ENCODE results near the gene WWTR1. TPM values are rescaled to one million over a fixed set of nuclear protein-coding genes. Genes with fewer than 3 reads are reported as not detected.

WWTR1 gene
- total RNA-seq, 1 donor from 2014 or later: 282 TPM

DNA sequence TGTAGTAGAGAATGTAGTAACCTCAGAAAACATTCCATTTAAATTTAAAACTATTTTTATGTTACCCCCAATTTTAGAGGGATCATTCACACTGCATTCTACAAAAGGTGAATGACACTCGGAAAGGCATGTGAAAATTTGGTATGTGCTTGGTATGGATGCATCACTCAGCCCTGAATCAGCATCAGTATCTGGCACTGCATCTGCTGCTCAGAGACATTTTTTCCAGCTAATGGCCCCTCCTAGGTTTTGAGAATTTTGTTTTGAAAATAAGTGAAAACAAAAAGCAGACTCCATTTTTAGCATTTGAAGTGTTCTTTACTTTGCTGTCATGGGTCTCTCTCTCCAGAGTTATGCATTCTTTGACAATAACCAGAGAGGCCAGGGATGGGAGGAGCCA lies 15.6 kb upstream of the WWTR1 start:
- H3K36me3 ChIP-seq: no peaks in the 10 kb centered on the region
- no peak overlapping the region for H3K4me3 ChIP-seq
- no peaks in the 10 kb centered on the region for H3K4me1 ChIP-seq
- intact Hi-C loops (cut with DNase I): no loop called here
- no peaks in the 10 kb centered on the region for H3K9me3 ChIP-seq
- H3K27ac ChIP-seq: no peak overlapping the region
- H3K27me3 ChIP-seq: no peaks in the 10 kb centered on the region
- DNase-seq (ENCODE audit: low spot score in 2 of 2): no peak
- TF ChIP-seq, protein P1, sequence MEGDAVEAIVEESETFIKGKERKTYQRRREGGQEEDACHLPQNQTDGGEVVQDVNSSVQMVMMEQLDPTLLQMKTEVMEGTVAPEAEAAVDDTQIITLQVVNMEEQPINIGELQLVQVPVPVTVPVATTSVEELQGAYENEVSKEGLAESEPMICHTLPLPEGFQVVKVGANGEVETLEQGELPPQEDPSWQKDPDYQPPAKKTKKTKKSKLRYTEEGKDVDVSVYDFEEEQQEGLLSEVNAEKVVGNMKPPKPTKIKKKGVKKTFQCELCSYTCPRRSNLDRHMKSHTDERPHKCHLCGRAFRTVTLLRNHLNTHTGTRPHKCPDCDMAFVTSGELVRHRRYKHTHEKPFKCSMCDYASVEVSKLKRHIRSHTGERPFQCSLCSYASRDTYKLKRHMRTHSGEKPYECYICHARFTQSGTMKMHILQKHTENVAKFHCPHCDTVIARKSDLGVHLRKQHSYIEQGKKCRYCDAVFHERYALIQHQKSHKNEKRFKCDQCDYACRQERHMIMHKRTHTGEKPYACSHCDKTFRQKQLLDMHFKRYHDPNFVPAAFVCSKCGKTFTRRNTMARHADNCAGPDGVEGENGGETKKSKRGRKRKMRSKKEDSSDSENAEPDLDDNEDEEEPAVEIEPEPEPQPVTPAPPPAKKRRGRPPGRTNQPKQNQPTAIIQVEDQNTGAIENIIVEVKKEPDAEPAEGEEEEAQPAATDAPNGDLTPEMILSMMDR (IDR thresholded peaks at IDR 0.05): no peak

DNA sequence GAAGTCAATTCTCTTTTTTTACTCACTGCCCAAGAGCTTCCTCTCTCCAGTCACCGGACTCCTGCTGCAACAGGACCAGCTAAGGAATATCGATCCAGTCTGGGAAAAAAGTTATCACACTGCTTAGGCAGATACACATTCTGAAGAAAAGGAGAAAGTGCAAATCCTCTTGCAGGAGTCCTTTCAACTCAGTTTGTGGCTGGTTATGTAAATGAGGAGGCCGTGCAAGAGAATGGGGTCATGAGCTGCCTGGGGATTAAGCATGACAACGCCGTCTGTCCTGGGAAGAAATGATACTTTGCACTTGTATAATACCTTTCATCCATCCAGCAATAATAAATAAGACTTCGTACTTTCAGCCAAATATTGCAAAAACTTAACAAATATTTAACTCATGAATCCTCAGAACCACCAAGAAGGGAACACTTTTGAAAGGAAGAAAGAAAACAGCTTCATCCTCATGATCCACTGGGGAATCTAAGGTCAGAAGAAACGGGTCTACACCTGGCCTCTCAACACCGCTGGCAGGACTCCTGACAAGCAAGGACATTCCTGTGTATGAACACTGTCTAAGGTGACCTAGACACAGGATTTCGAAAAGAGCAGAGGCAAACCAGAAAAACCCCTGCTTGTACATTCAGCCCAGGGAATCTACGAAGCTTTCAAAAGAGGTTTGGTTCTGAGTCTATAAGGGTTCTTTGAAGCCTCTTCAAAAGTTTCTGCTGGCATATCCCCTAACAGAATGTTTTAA lies 13.1 kb upstream of the WWTR1 start:
- intact Hi-C loops (cut with DNase I): no loop called here
- DNase-seq (ENCODE audit: low spot score in 2 of 2): no peak
- H3K4me3 ChIP-seq: no peak overlapping the region
- H3K36me3 ChIP-seq: no peaks in the 10 kb centered on the region
- no peaks in the 10 kb centered on the region for H3K9me3 ChIP-seq
- H3K27ac ChIP-seq: no peak overlapping the region
- TF ChIP-seq, protein P1 (IDR thresholded peaks at IDR 0.05): no peak
- H3K4me1 ChIP-seq: no peaks in the 10 kb centered on the region
- H3K27me3 ChIP-seq: no peaks in the 10 kb centered on the region

DNA sequence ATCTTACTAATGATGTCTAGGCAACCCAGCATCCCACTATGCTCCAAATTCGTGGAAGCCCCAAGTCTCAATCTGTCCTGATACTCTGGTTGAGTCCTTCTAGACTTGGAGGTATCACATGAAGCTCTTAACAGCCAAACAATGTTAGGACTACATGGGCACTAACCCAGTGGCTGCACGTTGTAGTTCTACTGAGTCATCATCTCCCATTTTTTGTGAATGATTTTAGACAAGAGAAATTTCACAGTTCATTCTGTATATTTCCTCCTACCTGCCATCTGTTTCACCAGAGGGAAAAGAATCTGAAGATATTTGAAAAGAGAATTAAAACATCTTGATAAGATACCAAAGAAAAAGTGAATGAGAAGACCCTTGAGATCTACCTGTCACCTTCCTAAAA lies 9.8 kb upstream of the WWTR1 start:
- no peaks in the 10 kb centered on the region for H3K27me3 ChIP-seq
- no peaks in the 10 kb centered on the region for H3K9me3 ChIP-seq
- H3K4me3 ChIP-seq: no peak overlapping the region
- no peaks in the 10 kb centered on the region for H3K36me3 ChIP-seq
- DNase-seq (ENCODE audit: low spot score in 2 of 2): no peak
- H3K4me1 ChIP-seq: no peaks in the 10 kb centered on the region
- no peak overlapping the region for H3K27ac ChIP-seq
- intact Hi-C loops (cut with DNase I): no loop called here
- TF ChIP-seq, protein P1 (IDR thresholded peaks at IDR 0.05): no peak

DNA sequence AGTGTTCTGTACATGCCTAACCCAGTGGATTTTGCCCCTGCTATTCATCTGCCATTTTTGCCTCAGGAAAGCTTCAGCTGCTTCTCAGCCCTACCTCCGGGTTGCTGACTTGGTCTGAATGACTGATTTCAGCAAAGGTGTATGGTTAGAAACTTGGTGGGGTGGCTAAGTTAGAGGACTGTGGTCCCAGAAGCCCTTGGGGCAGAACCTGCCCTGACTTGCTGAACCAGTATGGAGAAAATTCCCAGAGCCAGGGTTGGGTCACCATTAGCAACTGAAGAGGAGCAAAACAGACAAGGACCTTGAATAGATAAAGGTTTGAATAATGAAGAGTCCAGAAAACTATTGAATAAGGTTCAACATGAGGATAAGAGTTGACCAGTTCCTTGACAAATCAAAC lies 6.1 kb upstream of the WWTR1 start:
- Histone ChIP-seq H3K27ac (no peak overlapping the region), H3K4me1 (peaks cover 0 to 11% of the 10 kb centered on the region in 2 donors), H3K27me3 (no peaks in the 10 kb centered on the region), H3K36me3 (no peaks in the 10 kb centered on the region), H3K9me3 (no peaks in the 10 kb centered on the region), H3K4me3 (no peak overlapping the region)
- intact Hi-C loops (cut with DNase I): no loop called here
- TF ChIP-seq, protein P1 (IDR thresholded peaks at IDR 0.05): no peak
- DNase-seq (ENCODE audit: low spot score in 2 of 2): no peak

DNA sequence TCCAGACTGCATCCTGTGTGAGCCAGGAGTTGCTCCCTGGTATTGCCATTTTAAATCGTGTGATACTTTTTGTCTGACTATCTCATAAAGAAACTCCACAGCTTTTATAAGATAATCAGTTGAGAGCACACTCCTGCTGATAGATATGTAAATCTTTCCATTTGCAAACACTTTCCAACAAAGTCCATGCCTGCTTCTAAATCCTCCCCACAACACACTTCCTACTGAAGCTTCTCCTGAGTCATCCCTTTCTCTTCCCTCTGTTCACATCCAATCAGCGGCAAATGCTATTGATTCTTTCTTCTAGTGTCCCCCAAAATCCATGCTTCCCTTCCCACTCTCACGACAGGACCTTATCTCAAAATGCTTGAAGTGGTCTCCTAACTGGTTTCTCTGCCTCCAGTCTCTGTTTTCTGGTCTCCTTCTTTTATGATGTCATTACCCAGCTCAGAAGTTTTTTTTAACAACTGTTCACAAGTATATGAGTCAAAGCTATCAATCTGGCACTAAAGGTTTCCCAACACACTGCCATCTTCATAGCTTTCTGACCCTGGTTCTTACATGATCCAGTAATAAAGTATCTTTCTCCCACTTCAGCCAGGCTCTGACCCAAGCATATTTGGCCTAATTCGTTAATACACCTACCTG lies 4.5 kb upstream of the WWTR1 start:
- Histone ChIP-seq H3K4me1 (peaks cover 0 to 13% of the 10 kb centered on the region in 2 donors), H3K27ac (no peak overlapping the region), H3K36me3 (no peaks in the 10 kb centered on the region), H3K9me3 (no peaks in the 10 kb centered on the region), H3K27me3 (no peaks in the 10 kb centered on the region), H3K4me3 (no peak overlapping the region)
- TF ChIP-seq, protein P1 (IDR thresholded peaks at IDR 0.05): no peak
- intact Hi-C loops (cut with DNase I): no loop called here
- DNase-seq (ENCODE audit: low spot score in 2 of 2): no peak

All from ascending aorta (tissue), 2 donors.